Mammary epithelial cell (primary cell): ENCODE results near the gene NXPE3.

ENCODE experiments used
- EZH2 ChIP-seq: IDR thresholded peaks from 2 replicates; pipeline ENCODE4 v1.6.1; 2012; ENCODE audit warnings: low read length, inconsistent platforms, borderline replicate concordance
- TF ChIP-seq, protein P1 (sequence below), 2 donors: IDR thresholded peaks in 1 of 2; conservative IDR thresholded peaks in 1 of 2; 2 replicates each; pipeline ENCODE4 v1.5.1; 2011 to 2012; ENCODE audit warnings: inconsistent platforms in 2 of 2, low read length in 2 of 2, mild to moderate bottlenecking in 2 of 2, control low read depth in 1 of 2, low read depth in 1 of 2; ENCODE audit not compliant: insufficient read depth in 1 of 2; ENCODE audit errors: extremely low read depth in 1 of 2

DNA sequence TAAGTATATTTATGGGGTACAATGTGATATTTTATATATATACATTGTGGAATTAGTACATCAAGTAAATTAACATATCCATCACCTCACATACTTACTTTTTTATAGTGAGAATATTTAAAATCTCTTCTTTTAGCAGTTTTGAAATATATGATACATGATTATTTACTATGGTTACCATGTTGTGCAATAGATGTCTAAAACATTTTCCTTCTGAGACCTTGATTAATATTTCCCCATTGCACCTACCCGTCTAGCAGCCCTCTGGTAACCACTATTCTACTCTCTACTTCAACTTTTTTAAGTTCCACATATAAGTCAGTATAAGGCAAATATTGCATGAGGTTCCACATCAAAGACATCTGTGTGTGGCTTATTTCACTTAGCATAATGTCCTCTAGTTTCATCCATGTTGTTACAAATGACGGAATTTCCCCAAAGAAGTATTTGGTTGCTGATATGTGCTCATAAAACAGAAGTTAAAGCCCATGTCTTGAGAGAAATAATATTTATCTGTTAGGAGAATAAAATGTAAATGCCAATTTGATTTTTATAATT lies 40.7 kb downstream of the NXPE3 start:
- TF ChIP-seq, protein P1, sequence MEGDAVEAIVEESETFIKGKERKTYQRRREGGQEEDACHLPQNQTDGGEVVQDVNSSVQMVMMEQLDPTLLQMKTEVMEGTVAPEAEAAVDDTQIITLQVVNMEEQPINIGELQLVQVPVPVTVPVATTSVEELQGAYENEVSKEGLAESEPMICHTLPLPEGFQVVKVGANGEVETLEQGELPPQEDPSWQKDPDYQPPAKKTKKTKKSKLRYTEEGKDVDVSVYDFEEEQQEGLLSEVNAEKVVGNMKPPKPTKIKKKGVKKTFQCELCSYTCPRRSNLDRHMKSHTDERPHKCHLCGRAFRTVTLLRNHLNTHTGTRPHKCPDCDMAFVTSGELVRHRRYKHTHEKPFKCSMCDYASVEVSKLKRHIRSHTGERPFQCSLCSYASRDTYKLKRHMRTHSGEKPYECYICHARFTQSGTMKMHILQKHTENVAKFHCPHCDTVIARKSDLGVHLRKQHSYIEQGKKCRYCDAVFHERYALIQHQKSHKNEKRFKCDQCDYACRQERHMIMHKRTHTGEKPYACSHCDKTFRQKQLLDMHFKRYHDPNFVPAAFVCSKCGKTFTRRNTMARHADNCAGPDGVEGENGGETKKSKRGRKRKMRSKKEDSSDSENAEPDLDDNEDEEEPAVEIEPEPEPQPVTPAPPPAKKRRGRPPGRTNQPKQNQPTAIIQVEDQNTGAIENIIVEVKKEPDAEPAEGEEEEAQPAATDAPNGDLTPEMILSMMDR (conservative IDR thresholded peaks at IDR 0.05 in 1 of 2, IDR thresholded peaks at IDR 0.05 in 1 of 2; ENCODE audit: extremely low read depth in 1 of 2, insufficient read depth in 1 of 2, low read depth in 1 of 2, low read length in 2 of 2): no peak
- TF ChIP-seq EZH2: no peak
